ENCODE measurements around the gene SORL1-AS1.
"Not testable (repeated sequence)": the region's sequence is repeated elsewhere in the genome, so short reads cannot be mapped to it uniquely, and the experiment has no call there.

Gene SORL1-AS1

DNA sequence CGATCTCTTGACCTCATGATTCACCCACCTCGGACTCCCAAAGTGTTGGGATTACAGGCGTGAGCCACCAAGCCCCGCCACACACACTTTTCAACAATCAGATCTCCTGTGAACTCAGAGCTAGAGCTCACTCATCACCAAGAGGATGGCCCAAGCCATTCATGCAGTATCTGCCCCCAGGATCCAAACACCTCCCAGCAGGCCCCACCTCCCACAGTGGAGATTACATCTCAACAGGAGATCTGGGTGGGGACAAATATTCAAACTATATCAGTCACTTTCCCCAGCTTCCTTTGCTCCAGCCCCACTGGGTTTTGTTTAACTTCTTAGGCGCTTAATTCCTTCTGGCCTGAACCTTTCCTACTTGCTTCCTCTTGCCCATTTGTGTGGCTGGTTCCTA is 26.9 kb downstream of the SORL1-AS1 start:
- DNase-seq, result no peak

- DNase-seq, result no peak
Observed at GRCh38 chr11:121422675-121423074, 30.1 kb downstream of the SORL1-AS1 start.

DNA sequence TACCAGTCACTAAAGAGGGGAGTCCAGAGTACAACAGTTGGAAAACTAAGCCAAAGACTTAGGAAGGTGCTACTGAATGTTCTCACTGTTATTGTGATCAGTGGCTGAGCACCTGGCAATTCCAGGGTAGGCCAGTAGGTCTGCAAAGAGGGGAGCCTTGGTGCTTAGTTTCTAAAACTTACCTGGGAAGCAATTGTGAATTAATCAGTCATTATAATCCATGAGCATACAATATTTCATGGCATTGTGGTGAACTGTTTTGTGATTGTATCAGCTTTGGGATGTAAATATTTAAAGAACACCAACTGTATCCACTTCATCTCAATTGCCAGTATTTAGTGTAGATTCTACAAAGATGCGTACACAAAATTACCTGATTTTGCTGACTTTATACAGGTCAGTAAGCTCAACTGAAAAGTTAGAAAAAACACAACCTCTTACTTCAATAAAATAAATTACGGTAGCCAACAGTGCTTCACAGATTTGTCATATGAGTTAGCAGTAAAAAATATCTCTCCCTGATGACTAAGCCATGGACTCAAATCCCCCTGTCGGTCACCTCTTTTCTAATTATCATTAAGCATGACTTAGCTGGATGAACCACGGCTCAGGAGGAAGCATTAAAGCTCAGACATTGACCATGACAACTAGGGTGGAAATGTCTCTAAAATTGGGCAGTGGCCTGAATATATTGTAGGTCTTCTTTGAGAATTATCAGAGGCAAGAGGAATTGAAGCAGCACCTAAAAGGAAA is 31.4 kb downstream of the SORL1-AS1 start:
- DNase-seq, result no peak

DNA sequence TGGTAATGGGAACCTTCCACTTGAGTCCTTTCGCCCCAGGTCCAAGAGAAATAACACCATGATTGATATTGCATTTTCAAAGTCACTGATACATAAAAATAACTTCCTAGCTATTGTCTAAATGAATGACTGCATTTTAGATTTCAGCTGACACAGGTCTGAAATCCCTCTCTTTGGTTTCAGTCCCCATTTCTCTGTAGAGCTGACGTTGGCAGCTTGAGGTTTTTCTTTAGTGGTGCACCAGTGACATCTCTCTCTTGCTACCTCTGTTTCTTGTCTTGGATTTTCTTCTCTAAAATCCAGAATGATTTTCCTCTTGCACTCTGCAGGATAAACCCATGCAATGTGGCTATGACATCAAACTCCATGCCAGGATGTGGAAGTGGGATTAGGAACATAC is 32.4 kb downstream of the SORL1-AS1 start:
- no peak for DNase-seq

DNA sequence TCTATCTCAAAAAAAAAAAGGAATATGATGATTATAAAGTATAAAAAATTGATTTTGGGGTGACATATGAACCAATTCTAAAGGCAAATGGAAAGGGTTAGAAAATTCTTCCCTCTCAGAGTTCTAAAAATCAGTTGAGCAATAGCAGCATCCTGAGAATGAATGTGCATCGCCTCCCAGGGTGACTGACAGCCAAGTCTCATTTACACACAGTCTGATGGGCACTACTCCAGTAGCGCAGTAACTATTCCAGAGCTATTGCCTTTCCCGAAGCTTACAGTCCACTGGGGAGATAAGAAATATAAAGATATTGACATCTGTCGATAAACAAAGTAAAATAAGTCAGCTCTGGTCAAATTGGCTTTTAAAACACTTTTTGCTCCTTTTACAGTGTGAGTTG is 32.9 kb downstream of the SORL1-AS1 start:
- DNase-seq, result no peak

GRCh38 chr11:121418625-121419114 is 34.1 kb downstream of the SORL1-AS1 start:
- DNase-seq, result peak; percentile 41

DNA sequence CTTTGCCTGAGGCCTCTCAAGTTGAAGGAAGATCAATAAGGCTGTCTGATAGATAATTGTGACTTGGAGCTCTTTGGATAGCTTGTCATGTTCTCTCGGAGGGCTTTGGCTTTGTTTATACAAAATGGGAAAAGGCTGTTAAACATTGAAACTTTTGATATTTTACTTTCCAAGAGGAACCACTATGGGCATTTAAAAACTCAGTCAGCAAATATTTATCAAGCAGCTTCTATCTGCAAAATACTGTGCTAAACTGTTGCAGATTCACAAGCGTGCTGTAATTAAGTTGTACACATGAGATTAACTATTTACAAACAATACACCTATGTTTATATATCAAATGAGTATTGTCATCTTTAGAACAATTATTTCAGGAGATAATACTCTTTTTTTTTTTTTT is 35.2 kb downstream of the SORL1-AS1 start:
- DNase-seq, result no peak

GRCh38 chr11:121417055-121417551 is 35.7 kb downstream of the SORL1-AS1 start:
- DNase-seq, result peak; percentile 48

DNA sequence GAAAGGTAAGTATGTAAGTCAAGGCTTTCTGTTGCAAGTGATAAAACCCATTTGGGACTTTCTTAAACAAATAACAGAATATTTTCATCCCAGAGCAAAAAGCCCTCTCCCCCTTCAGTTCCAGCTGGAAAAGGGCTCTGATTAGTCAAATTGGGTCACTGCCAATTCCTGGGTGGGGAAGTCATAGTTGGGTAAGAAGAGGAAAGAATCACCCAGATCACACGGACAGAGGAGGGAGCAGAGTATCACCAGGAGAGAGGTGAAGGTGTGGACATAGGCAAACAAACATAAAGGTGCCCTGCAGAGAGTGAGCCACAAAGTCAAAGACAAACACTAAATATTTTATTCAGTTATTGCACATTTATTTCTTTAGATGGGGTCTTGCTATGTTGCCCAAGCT is 36.9 kb downstream of the SORL1-AS1 start:
- DNase-seq, result no peak

GRCh38 chr11:121414141-121414913 is 38.4 kb downstream of the SORL1-AS1 start:
- no peak for DNase-seq

DNA sequence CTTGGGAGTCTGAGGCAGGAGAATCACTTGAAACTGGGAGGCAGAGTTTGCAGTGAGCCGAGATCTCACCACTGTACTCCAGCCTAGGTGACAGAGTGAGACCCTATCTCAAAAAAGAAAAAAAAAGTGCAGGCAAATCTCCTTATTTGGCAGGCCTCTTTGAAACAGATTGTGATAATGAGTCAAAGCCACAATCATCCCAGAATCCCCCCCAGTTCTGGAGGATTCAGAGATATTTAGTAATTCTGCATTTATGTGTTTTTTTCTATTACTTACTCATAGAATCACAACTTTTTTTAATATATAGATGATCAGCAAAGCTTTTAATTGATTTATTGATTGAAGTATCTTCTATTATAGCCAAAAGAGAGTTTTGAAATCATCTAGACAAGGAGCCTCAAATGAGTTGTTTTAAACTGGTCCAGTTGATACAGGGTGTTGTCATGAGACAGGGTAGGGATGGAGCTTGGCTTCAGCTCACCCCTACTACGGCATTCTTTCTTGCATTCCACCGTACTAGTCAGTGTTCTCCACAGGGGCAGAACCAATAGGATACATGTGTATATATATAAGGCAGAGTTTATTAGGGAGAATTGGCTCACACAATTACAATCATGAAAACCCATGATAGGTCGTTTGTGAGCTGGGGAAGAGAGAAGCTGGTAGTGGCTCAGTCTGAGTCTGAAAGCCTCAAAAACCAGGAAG is 39.9 kb downstream of the SORL1-AS1 start:
- no peak for DNase-seq

- no peak for DNase-seq
Observed at GRCh38 chr11:121412000-121412587, 40.7 kb downstream of the SORL1-AS1 start.

- not testable (repeated sequence) for DNase-seq
Observed at GRCh38 chr11:121411330-121411729, 41.4 kb downstream of the SORL1-AS1 start.

DNA sequence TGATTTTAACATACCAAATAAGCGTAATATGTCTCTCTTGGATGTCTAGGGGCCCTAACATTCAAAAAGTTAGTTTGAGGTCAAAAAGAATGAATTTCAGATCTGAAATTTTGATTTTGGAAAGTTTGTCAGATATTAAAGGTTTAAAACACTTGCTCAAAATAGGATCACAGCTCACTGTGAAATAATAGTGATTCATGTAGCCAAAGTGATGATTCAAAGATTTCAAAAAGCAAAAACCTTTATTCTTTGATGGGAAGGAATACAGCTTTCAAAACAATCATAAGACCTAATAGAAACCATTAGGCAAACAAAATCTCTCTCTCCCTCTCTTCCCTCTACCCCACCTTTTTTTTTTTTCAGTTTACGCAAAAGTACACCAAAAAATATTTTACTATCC is 42.7 kb downstream of the SORL1-AS1 start:
- not testable (repeated sequence) for DNase-seq

- DNase-seq, result no peak
Observed at GRCh38 chr11:121408830-121409229, 43.9 kb downstream of the SORL1-AS1 start.

GRCh38 chr11:121406291-121406690 is 46.5 kb downstream of the SORL1-AS1 start:
- no peak for DNase-seq

GRCh38 chr11:121405646-121406045 is 47.1 kb downstream of the SORL1-AS1 start:
- no peak for DNase-seq

DNA sequence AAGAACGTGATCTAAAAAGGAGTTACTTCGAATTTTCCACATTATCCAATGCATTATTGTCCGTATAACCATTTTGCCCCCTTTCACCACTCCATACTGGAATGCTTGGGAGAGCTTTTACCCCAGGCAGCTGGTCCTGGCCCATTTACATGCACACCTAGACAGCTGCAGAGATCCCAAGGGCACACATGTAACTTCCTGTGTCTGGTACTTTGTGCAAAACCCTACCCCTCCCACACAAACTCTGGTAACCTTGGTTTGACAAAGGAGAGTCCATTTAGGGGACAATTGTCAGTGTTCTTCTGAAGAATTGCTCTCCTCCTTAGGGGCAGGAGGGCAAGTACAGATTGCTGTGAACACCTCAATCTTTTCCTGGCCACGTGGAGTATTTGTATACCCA is 58.0 kb downstream of the SORL1-AS1 start:
- no peak for DNase-seq

DNA sequence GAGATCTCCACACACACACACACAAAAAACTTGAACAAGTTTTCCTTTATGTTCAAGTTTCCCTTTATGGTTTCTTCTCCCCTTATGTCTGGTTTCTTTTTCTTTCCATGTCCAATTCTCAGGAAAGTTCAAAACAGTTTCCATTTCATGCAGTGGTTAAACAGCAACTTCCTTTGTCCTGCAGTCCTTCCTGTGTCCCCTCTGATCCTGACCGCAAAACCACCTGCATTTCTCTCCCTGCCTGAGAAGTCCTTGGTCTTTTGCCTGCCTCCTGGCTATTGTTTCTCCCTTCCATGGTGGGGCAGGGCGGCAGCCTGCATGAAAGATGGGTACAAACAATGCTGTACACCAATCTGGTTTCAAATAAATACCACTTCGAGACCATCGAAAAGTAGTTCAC is 58.9 kb downstream of the SORL1-AS1 start:
- DNase-seq, result no peak

- no peak for DNase-seq
Observed at GRCh38 chr11:121391914-121392313, 60.9 kb downstream of the SORL1-AS1 start.

GRCh38 chr11:121389651-121390050 is 63.1 kb downstream of the SORL1-AS1 start:
- no peak for DNase-seq
